OCI-M1 (cell line): Measurements from ENCODE around the gene U2AF2.
A peak's percentile ranks its signal among the peaks of the same experiment; 100 is the strongest.

Source experiments
- DNase-seq: peaks from one replicate; lab custom pipeline; 2025; lab: John Stamatoyannopoulos, UW

U2AF2 gene

GRCh38 chr19:55658846-55659459 lies 4.1 kb downstream of the U2AF2 start:
- DNase-seq = no peak

- no peak for DNase-seq
Observed at GRCh38 chr19:55659822-55660221, 5.0 kb downstream of the U2AF2 start.

- no peak for DNase-seq
Observed at GRCh38 chr19:55660404-55660803, 5.6 kb downstream of the U2AF2 start.

- no peak for DNase-seq
Observed at GRCh38 chr19:55660991-55661390, 6.2 kb downstream of the U2AF2 start.

GRCh38 chr19:55661826-55662225 lies 7.0 kb downstream of the U2AF2 start:
- DNase-seq = no peak

GRCh38 chr19:55663846-55664536 lies 9.2 kb downstream of the U2AF2 start:
- DNase-seq = no peak

- DNase-seq = no peak
Observed at GRCh38 chr19:55666343-55667005, 11.6 kb downstream of the U2AF2 start.

GRCh38 chr19:55667006-55667381 lies 12.2 kb downstream of the U2AF2 start:
- DNase-seq = no peak

- DNase-seq = no peak
Observed at GRCh38 chr19:55667511-55667910, 12.7 kb downstream of the U2AF2 start.

- DNase-seq = no peak
Observed at GRCh38 chr19:55667958-55668357, 13.1 kb downstream of the U2AF2 start.

- DNase-seq = no peak
Observed at GRCh38 chr19:55668603-55669348, 13.9 kb downstream of the U2AF2 start.

- DNase-seq = no peak
Observed at GRCh38 chr19:55669418-55670279, 14.8 kb downstream of the U2AF2 start.

- no peak for DNase-seq
Observed at GRCh38 chr19:55670280-55671053, 15.6 kb downstream of the U2AF2 start.

GRCh38 chr19:55671054-55671378 lies 16.2 kb downstream of the U2AF2 start:
- DNase-seq = no peak

GRCh38 chr19:55672418-55672817 lies 17.6 kb downstream of the U2AF2 start:
- peak; percentile 4 for DNase-seq

- peak; percentile 23 for DNase-seq
Observed at GRCh38 chr19:55673465-55673864, 18.6 kb downstream of the U2AF2 start.

GRCh38 chr19:55673889-55674288 lies 19.1 kb downstream of the U2AF2 start:
- DNase-seq = no peak

- DNase-seq = peak; percentile 44
Observed at GRCh38 chr19:55674459-55674840, 19.6 kb downstream of the U2AF2 start.

GRCh38 chr19:55674841-55675660 lies 20.2 kb downstream of the U2AF2 start, which contains the start of gene EPN1:
Gene EPN1, plus strand, starts transcription at chr19:55675226. Its CDS starts 3,402 bp downstream, at chr19:55678628.
- peak; percentile 99 for DNase-seq
